Mammary epithelial cell (primary cell): ENCODE data around the gene BACH2.

Experiments used
- EZH2 ChIP-seq: IDR thresholded peaks from 2 replicates; pipeline ENCODE4 v1.6.1; 2012; ENCODE audit warnings: low read length, inconsistent platforms, borderline replicate concordance
- TF ChIP-seq, protein P1 (sequence below), 2 donors: IDR thresholded peaks in 1 of 2; conservative IDR thresholded peaks in 1 of 2; 2 replicates each; pipeline ENCODE4 v1.5.1; 2011 to 2012; ENCODE audit warnings: inconsistent platforms in 2 of 2, low read length in 2 of 2, mild to moderate bottlenecking in 2 of 2, control low read depth in 1 of 2, low read depth in 1 of 2; ENCODE audit not compliant: insufficient read depth in 1 of 2; ENCODE audit errors: extremely low read depth in 1 of 2

DNA sequence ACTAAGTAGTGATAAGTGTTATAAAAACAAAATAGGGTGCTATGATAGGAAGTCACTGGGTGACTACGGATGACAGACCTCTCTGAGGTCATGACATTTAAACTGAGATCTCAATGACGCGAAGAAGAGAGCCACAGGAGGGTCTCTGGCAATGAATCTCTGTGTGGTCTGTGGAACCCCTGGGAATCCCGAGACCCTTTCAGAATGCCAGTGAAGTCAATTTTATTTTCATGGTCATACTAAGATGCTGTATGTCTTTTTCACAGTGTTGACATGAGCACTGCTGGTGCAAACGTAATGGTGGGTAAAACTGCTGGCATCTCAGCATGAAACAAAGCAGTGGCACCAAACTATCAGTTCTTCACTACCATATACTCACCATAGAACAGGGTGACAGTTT, 247.3 kb downstream of the BACH2 start:
- TF ChIP-seq, protein P1, sequence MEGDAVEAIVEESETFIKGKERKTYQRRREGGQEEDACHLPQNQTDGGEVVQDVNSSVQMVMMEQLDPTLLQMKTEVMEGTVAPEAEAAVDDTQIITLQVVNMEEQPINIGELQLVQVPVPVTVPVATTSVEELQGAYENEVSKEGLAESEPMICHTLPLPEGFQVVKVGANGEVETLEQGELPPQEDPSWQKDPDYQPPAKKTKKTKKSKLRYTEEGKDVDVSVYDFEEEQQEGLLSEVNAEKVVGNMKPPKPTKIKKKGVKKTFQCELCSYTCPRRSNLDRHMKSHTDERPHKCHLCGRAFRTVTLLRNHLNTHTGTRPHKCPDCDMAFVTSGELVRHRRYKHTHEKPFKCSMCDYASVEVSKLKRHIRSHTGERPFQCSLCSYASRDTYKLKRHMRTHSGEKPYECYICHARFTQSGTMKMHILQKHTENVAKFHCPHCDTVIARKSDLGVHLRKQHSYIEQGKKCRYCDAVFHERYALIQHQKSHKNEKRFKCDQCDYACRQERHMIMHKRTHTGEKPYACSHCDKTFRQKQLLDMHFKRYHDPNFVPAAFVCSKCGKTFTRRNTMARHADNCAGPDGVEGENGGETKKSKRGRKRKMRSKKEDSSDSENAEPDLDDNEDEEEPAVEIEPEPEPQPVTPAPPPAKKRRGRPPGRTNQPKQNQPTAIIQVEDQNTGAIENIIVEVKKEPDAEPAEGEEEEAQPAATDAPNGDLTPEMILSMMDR (conservative IDR thresholded peaks at IDR 0.05 in 1 of 2, IDR thresholded peaks at IDR 0.05 in 1 of 2; ENCODE audit: extremely low read depth in 1 of 2, insufficient read depth in 1 of 2, low read depth in 1 of 2, low read length in 2 of 2): no peak
- no peak for TF ChIP-seq EZH2
